ENCODE data around the gene NRP1. TPM values are rescaled to one million over a fixed set of nuclear protein-coding genes. Genes with fewer than 3 reads are reported as not detected.

The NRP1 gene
- polyA plus RNA-seq, 4 donors: 2.5 to 22.0 (median 12.3) TPM

DNA sequence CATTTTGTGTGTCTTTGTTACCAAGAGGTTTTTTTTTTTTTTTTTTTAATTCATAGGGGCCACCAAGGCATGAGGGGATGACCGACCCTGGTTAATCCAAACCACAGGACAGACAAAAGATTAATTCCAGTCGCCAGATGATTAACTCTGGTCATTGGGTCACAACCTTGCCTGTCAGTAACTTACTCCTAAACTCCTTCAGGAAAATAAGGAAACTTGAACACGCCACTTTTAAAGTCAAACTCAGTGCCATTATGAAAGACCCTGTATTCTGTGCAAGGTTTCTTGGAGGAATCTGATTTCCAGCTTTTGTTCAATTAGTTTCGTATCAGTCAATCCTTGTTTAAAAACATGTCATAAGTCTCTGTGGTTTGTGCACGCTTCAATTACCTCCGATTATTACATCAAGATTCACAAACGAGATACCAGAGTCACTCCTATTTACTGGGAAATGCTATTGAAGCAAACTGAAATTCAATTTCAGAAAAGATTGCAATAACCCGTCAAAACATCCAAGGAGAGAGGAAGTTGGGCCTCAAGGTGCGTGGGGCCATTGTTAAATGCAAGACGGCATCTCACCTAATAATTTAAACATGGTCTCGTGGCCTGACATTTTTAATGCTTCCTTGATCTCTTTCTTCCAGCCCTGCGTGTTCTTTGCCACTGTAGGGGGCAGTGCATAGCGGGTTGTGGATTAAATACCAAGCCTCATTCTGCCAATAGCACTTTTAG, 44.0 kb downstream of the NRP1 start:
- Histone ChIP-seq H3K9me3 (ENCODE audit: control insufficient read depth in 2 of 2, insufficient read depth in 1 of 2, low read depth in 1 of 2, low read length in 1 of 2) (no peaks in the 10 kb centered on the region), H3K27me3 (ENCODE audit: control insufficient read depth in 3 of 3, insufficient read depth in 3 of 3, low read length in 3 of 3) (no peaks in the 10 kb centered on the region), H3K36me3 (ENCODE audit: control insufficient read depth in 3 of 3, insufficient read depth in 2 of 3, low read depth in 1 of 3, low read length in 3 of 3) (no peaks in the 10 kb centered on the region), H3K4me3 (ENCODE audit: low read depth in 1 of 3, low read length in 3 of 3) (no peak overlapping the region), H3K4me1 (ENCODE audit: control insufficient read depth in 3 of 3, insufficient read depth in 2 of 3, low read depth in 1 of 3, low read length in 2 of 3) (peaks cover 0 to 4% (median 4%) of the 10 kb centered on the region in 3 donors), H3K27ac (ENCODE audit: low read depth in 1 of 3, low read length in 2 of 3) (no peak overlapping the region)
- DNase-seq (no peak), FAIRE-seq (no peak)
- WGBS, 3 donors: 80 to 89% (median 84%) methylated on average over 13 of the region's 13 CpGs

DNA sequence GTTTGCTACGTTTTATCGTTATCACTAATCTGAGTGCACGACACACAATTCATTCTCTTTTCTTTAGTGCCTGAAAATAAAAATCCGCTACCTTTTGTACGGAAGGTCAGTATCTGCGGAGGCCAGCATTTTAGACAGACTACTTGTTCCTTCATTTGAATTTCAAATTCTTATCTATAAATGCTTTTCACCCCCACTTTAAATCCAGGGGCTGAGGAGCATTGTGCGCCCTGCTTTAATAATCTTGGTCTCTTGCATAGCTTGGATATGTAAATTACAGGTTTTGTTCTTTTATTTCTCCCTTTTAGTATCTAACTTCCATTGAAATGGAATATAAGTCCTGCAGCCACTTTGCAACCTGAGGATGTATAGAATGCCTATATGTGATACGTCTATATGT, 44.7 kb downstream of the NRP1 start:
- no peak for DNase-seq
- Histone ChIP-seq H3K9me3 (ENCODE audit: control insufficient read depth in 2 of 2, insufficient read depth in 1 of 2, low read depth in 1 of 2, low read length in 1 of 2) (no peaks in the 10 kb centered on the region), H3K36me3 (ENCODE audit: control insufficient read depth in 3 of 3, insufficient read depth in 2 of 3, low read depth in 1 of 3, low read length in 3 of 3) (no peaks in the 10 kb centered on the region), H3K4me3 (ENCODE audit: low read depth in 1 of 3, low read length in 3 of 3) (no peak overlapping the region), H3K27me3 (ENCODE audit: control insufficient read depth in 3 of 3, insufficient read depth in 3 of 3, low read length in 3 of 3) (no peaks in the 10 kb centered on the region), H3K4me1 (ENCODE audit: control insufficient read depth in 3 of 3, insufficient read depth in 2 of 3, low read depth in 1 of 3, low read length in 2 of 3) (peaks cover 0 to 4% (median 4%) of the 10 kb centered on the region in 3 donors), H3K27ac (ENCODE audit: low read depth in 1 of 3, low read length in 2 of 3) (no peak overlapping the region)
- 32 to 73% (median 66%) methylated on average over 8 of the region's 8 CpGs for WGBS, 3 donors
- FAIRE-seq: no peak

DNA sequence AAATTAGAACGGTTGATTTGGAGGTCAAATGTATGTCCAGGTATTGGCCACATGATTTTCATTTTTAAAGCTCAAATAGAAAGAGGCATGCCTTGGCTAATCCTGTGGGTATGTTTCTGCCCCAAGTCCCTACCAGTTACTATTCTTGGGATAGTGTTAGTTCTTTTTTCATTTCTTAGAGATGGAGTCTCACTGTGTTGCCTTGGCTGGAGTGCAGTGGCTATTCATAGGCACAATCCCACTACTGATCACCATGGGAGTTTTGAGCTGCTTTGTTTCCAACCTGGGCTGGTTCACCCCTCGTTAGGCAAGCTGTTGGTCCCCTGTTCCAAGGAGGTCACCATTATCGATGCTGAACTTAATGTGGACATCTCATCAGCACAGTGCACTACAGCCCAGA, 46.3 kb downstream of the NRP1 start:
- Histone ChIP-seq H3K9me3 (ENCODE audit: control insufficient read depth in 2 of 2, insufficient read depth in 1 of 2, low read depth in 1 of 2, low read length in 1 of 2) (no peaks in the 10 kb centered on the region), H3K4me3 (ENCODE audit: low read depth in 1 of 3, low read length in 3 of 3) (no peak overlapping the region), H3K27me3 (ENCODE audit: control insufficient read depth in 3 of 3, insufficient read depth in 3 of 3, low read length in 3 of 3) (no peaks in the 10 kb centered on the region), H3K27ac (ENCODE audit: low read depth in 1 of 3, low read length in 2 of 3) (no peak overlapping the region), H3K36me3 (ENCODE audit: control insufficient read depth in 3 of 3, insufficient read depth in 2 of 3, low read depth in 1 of 3, low read length in 3 of 3) (no peaks in the 10 kb centered on the region), H3K4me1 (ENCODE audit: control insufficient read depth in 3 of 3, insufficient read depth in 2 of 3, low read depth in 1 of 3, low read length in 2 of 3) (peaks cover 0 to 4% (median 4%) of the 10 kb centered on the region in 3 donors)
- WGBS, 3 donors: 82 to 89% (median 87%) methylated on average over 3 of the region's 3 CpGs
- no peak for FAIRE-seq
- DNase-seq: no peak

DNA sequence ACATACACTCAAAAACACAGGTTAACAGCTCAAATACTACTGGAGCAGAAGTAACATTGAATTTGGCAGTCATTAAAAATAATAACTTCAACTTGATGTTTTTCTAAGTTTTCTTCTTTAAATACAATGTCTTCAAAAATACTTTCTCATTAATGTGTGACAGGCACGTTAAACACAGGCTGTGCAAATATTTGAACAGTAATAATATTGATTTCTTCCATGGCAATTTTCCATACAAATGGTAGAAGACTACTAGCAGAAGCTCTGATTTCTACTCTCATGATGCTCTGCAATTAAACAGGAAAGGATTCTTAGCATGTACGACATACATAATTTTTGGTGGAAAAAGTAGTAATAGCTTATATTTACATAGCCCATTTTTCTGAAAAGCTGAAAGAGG, 47.4 kb downstream of the NRP1 start:
- Histone ChIP-seq H3K27me3 (ENCODE audit: control insufficient read depth in 3 of 3, insufficient read depth in 3 of 3, low read length in 3 of 3) (no peaks in the 10 kb centered on the region), H3K27ac (ENCODE audit: low read depth in 1 of 3, low read length in 2 of 3) (no peak overlapping the region), H3K4me3 (ENCODE audit: low read depth in 1 of 3, low read length in 3 of 3) (no peak overlapping the region), H3K36me3 (ENCODE audit: control insufficient read depth in 3 of 3, insufficient read depth in 2 of 3, low read depth in 1 of 3, low read length in 3 of 3) (no peaks in the 10 kb centered on the region), H3K9me3 (ENCODE audit: control insufficient read depth in 2 of 2, insufficient read depth in 1 of 2, low read depth in 1 of 2, low read length in 1 of 2) (no peaks in the 10 kb centered on the region), H3K4me1 (ENCODE audit: control insufficient read depth in 3 of 3, insufficient read depth in 2 of 3, low read depth in 1 of 3, low read length in 2 of 3) (peaks cover 0 to 4% (median 4%) of the 10 kb centered on the region in 3 donors)
- FAIRE-seq: no peak
- 13 to 51% (median 28%) methylated on average over 2 of the region's 2 CpGs for WGBS, 3 donors
- peak in 1 of 2 donors; percentile 21 for DNase-seq

DNA sequence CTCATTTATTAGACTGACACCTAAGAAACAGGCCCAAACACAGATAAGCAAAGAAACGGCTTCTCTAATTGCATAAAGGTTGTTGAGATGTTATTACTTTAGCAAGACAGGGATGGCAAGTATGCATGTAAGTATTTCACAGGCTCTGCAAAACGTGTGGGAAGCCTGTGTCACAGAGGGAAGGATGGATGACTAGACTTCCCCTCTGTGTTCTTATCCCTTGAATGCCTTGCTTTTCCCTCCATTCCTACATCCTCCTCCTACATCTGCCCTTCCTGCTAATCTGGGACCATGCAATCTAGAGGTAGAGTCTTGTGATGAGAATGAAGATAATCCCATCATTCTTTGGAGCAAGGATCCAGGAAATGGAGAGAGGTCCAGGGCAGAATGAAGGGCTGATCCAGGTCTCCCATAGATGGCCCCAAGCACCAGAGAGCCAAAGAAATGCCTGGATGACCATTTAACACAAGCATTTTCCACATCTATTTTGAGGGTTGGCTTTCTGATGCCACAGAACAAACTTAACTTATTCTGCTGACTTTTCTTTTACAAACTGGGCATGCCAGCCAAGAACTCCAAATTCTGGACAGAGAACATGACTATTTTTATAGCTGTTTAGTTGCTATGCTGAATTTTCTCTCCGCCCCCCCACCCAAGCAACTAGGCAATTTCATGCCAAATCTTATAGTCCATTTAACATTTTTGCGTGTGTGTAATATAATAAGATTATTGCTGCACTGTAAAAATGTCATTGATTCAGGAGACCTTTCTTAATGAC, 48.1 kb downstream of the NRP1 start:
- peaks cover 0 to 4% (median 4%) of the 10 kb centered on the region in 3 donors for H3K4me1 ChIP-seq (ENCODE audit: control insufficient read depth in 3 of 3, insufficient read depth in 2 of 3, low read depth in 1 of 3, low read length in 2 of 3)
- WGBS, 3 donors: 52 to 65% (median 58%) methylated on average over 4 of the region's 4 CpGs
- no peak for FAIRE-seq

DNA sequence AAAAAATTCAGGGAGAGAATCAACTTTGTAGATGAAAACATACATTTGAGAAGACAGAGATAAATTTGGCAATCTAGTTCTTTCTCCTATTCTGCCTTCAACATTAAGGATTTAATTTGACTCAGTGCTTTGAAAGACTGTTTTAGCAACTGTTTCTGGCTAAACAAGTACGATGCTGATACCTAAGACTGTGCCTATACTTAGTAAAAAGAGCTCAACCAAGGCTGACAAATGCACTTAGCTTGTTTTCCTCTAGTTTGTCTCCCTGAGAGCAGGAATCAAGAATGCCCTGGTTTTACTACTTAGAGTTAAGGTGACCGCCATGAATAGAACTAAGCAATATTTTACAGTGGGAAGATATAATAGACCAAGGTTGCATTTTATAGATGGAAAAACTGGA, 49.5 kb downstream of the NRP1 start:
- Histone ChIP-seq H3K27me3 (ENCODE audit: control insufficient read depth in 3 of 3, insufficient read depth in 3 of 3, low read length in 3 of 3) (no peaks in the 10 kb centered on the region), H3K4me1 (ENCODE audit: control insufficient read depth in 3 of 3, insufficient read depth in 2 of 3, low read depth in 1 of 3, low read length in 2 of 3) (peaks cover 0 to 4% (median 4%) of the 10 kb centered on the region in 3 donors), H3K4me3 (ENCODE audit: low read depth in 1 of 3, low read length in 3 of 3) (no peak overlapping the region), H3K36me3 (ENCODE audit: control insufficient read depth in 3 of 3, insufficient read depth in 2 of 3, low read depth in 1 of 3, low read length in 3 of 3) (no peaks in the 10 kb centered on the region), H3K27ac (ENCODE audit: low read depth in 1 of 3, low read length in 2 of 3) (no peak overlapping the region), H3K9me3 (ENCODE audit: control insufficient read depth in 2 of 2, insufficient read depth in 1 of 2, low read depth in 1 of 2, low read length in 1 of 2) (no peaks in the 10 kb centered on the region)
- FAIRE-seq: no peak
- DNase-seq: no peak
- WGBS, 3 donors: 88 to 97% (median 90%) methylated on average over 2 of the region's 2 CpGs

More for the DNA sequence above, 48.1 kb downstream of the NRP1 start:
- Histone ChIP-seq H3K4me3 (ENCODE audit: low read depth in 1 of 3, low read length in 3 of 3) (no peak overlapping the region), H3K27me3 (ENCODE audit: control insufficient read depth in 3 of 3, insufficient read depth in 3 of 3, low read length in 3 of 3) (no peaks in the 10 kb centered on the region), H3K36me3 (ENCODE audit: control insufficient read depth in 3 of 3, insufficient read depth in 2 of 3, low read depth in 1 of 3, low read length in 3 of 3) (no peaks in the 10 kb centered on the region), H3K9me3 (ENCODE audit: control insufficient read depth in 2 of 2, insufficient read depth in 1 of 2, low read depth in 1 of 2, low read length in 1 of 2) (no peaks in the 10 kb centered on the region), H3K27ac (ENCODE audit: low read depth in 1 of 3, low read length in 2 of 3) (no peak overlapping the region)
- DNase-seq: no peak

DNA sequence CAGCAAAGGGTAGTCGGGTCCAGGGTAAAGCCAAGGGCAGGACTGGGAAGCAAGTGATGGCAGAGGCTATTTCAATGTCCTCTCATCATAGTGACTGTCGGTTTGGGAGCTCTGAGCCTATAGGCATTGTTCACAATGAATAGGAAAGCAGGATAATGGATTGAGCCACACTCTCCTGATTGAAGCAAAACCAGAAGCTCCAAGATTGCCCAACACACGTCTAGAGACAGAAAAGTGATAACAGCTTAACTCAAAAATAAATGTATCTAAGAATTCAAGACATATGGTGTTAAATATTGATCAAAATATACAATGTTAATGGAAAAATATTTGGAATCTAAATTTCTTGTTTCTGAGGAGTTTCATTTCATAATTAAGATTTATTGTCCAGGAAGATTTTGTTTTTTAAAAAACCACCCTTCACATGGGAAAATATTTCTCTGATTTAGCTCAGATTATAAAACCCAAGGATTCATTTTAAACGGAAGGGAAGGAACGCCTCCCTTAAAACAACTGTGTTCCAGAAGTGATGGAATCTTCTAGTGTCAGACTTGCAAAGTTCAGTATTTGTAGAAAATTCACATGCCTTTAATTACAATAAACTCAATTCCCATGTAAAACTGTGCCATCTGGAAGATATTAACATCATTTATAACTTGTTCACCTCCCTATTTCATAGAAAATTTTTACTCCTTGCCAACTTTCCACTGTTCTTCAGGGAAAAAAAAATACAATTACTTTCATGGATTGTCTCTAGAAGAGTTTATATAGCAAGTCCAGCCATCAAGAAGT, 54.5 kb downstream of the NRP1 start:
- peaks cover 0 to 6% (median 2%) of the 10 kb centered on the region in 3 donors for H3K4me1 ChIP-seq (ENCODE audit: control insufficient read depth in 3 of 3, insufficient read depth in 2 of 3, low read depth in 1 of 3, low read length in 2 of 3)
- H3K27me3 ChIP-seq (ENCODE audit: control insufficient read depth in 3 of 3, insufficient read depth in 3 of 3, low read length in 3 of 3): no peaks in the 10 kb centered on the region
- DNase-seq (no peak), FAIRE-seq (no peak)
- H3K9me3 ChIP-seq (ENCODE audit: control insufficient read depth in 2 of 2, insufficient read depth in 1 of 2, low read depth in 1 of 2, low read length in 1 of 2): no peaks in the 10 kb centered on the region
- H3K36me3 ChIP-seq (ENCODE audit: control insufficient read depth in 3 of 3, insufficient read depth in 2 of 3, low read depth in 1 of 3, low read length in 3 of 3): peaks cover 0 to 2% (median 0%) of the 10 kb centered on the region in 3 donors
- no peak overlapping the region for H3K4me3 ChIP-seq (ENCODE audit: low read depth in 1 of 3, low read length in 3 of 3)
- WGBS, 3 donors: 75 to 84% (median 75%) methylated on average over 5 of the region's 5 CpGs
- no peak overlapping the region for H3K27ac ChIP-seq (ENCODE audit: low read depth in 1 of 3, low read length in 2 of 3)

DNA sequence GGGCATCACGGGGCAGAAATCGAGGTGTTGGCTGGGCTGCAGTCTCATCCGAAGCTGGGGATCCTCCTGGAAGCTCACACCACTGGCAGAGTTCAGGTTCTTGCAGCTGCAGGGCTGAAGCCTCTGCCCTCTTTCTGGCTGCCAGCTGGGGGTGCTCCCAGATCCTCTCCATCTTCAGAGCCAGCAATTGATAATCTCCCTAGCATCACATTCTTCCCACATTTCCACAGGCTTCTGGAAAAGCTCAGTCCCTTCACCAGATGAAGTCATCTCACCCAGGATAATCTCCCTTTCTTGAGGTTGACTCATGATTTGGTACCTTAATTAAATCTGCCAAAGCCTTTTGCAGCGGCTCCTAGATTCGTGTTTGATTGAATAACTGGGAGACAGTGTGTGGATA, 55.2 kb downstream of the NRP1 start:
- DNase-seq: no peak
- H3K36me3 ChIP-seq (ENCODE audit: control insufficient read depth in 3 of 3, insufficient read depth in 2 of 3, low read depth in 1 of 3, low read length in 3 of 3): peaks cover 0 to 2% (median 0%) of the 10 kb centered on the region in 3 donors
- H3K4me3 ChIP-seq (ENCODE audit: low read depth in 1 of 3, low read length in 3 of 3): no peak overlapping the region
- FAIRE-seq: no peak
- H3K27me3 ChIP-seq (ENCODE audit: control insufficient read depth in 3 of 3, insufficient read depth in 3 of 3, low read length in 3 of 3): no peaks in the 10 kb centered on the region
- H3K9me3 ChIP-seq (ENCODE audit: control insufficient read depth in 2 of 2, insufficient read depth in 1 of 2, low read depth in 1 of 2, low read length in 1 of 2): no peaks in the 10 kb centered on the region
- no peak overlapping the region for H3K27ac ChIP-seq (ENCODE audit: low read depth in 1 of 3, low read length in 2 of 3)
- H3K4me1 ChIP-seq (ENCODE audit: control insufficient read depth in 3 of 3, insufficient read depth in 2 of 3, low read depth in 1 of 3, low read length in 2 of 3): peaks cover 0 to 6% (median 2%) of the 10 kb centered on the region in 3 donors
- 76 to 93% (median 83%) methylated on average over 5 of the region's 5 CpGs for WGBS, 3 donors

Data from small intestine (tissue), 7 donors.